Measurements from ENCODE around the gene SAFB.
"Not testable (repeated sequence)": the region's sequence is repeated elsewhere in the genome, so short reads cannot be mapped to it uniquely, and the experiment has no call there.

SAFB gene

DNA sequence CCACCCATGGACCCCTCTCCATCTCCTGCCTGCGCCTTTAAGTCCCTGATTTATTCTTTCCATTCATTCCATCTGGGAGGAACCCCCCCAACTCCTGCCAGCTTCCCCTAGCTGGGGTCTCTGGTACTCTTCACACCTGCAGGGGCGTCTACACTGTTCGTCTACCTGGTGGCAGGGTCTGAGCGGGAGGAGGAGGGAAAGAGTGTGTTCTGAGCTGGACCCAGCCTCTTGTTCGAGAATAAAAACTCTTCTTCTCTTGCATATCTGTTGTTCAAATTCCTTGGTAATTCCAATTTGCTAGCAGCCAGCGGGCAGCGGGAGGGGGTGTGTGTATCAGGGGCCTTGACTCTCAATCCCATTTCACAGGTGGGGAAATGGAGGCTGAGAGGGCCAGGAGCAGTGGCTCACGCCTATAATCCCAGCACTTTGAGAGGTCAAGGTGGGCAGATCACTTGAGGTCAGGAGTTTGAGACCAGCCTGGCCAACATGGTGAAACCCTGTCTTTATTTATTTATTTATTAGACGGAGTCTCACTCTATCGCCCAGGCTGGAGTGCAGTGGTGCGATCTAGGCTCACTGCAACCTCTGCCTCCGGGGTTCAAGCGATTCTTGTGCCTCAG lies 65.5 kb downstream of the SAFB start:
- not testable (repeated sequence) for DNase-seq

- DNase-seq = peak; percentile 98
Observed at GRCh38 chr19:5690125-5690954, 67.5 kb downstream of the SAFB start, which contains the start of gene RPL36. Gene RPL36 (plus strand): TSS chr19:5690295. CDS start chr19:5690508, 213 bp downstream.

DNA sequence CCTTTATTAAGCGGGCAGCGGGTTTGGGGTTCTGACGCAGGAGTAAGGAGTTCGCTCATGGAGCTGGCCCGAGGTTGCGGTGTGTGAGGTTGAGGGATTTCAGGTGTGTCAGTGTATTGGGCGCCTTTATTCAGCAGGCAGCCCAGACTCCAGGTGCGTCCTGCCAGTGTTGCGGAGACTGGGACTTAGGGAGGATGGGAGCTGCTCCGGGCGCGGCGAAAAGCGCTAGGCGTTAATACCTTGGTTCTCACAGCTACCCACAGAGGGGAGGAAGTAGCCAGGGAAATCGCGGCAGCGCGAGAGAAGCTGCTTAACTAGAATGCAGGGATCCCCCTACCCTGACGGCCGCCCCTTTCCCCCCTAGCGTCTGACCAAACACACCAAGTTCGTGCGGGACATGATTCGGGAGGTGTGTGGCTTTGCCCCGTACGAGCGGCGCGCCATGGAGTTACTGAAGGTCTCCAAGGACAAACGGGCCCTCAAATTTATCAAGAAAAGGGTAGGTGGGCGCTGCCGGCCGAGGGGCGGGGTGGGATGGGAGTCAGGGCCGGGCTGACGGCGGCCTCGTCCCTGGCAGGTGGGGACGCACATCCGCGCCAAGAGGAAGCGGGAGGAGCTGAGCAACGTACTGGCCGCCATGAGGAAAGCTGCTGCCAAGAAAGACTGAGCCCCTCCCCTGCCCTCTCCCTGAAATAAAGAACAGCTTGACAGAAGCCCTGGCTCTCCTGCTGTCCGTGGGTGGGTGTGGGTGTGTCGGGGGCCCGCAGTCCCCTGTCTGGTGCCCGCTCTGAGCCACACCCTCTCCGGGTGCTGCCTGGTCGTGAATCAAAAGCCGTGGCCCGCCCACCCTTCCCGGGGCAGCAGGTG lies 68.3 kb downstream of the SAFB start:
- no peak for DNase-seq

DNA sequence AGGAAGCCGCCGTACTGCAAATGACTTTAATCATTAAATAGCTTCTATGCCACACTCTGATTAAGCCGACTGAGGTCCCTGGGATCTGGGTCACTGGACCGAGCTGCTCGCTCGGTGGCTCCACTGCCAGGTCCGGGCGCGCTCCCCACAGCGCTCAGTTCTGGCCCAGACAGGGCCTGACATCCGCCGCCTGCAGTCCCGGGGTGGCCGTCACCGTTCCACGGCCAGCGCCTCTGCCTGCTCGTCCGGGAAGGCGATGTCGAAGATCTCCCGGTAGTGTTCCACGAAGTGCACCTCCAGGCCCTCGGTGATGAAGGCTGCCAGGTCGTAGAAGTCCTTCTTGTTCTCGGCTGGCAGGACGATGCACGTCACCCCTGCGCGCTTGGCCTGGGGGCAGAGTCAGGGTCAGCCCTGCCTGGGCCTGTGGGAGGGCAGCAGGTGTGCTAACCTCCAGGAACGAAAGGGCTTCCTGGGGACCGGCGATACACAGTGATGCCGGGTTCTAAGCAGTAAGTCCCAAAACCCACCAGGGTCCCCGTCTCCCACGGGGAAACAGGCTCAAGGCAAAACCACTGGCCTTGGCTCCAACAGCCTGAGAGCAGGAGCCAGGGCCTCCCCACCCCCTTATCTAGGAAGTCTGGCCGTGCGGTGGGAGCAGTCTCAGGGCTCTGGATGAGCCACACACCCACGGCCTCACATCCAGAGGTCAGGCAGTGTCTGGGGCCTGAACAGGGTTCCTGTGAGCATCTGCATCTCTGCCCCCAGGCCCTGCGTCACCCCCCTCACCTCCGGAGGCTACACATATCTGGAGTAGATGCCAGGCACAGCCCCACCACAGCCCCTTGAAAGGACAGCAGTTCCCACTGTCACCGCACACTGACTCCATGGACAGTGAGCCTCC lies 69.2 kb downstream of the SAFB start:
- no peak for DNase-seq

- DNase-seq = no peak
Observed at GRCh38 chr19:5692723-5693194, 69.9 kb downstream of the SAFB start.

- DNase-seq = no peak
Observed at GRCh38 chr19:5693195-5694166, 70.6 kb downstream of the SAFB start.

GRCh38 chr19:5694167-5694955 lies 71.5 kb downstream of the SAFB start:
- DNase-seq = no peak

- DNase-seq = no peak
Observed at GRCh38 chr19:5694956-5695648, 72.2 kb downstream of the SAFB start.

- DNase-seq = no peak
Observed at GRCh38 chr19:5695649-5696195, 72.8 kb downstream of the SAFB start.

GRCh38 chr19:5696196-5697021 lies 73.5 kb downstream of the SAFB start:
- DNase-seq = no peak

DNA sequence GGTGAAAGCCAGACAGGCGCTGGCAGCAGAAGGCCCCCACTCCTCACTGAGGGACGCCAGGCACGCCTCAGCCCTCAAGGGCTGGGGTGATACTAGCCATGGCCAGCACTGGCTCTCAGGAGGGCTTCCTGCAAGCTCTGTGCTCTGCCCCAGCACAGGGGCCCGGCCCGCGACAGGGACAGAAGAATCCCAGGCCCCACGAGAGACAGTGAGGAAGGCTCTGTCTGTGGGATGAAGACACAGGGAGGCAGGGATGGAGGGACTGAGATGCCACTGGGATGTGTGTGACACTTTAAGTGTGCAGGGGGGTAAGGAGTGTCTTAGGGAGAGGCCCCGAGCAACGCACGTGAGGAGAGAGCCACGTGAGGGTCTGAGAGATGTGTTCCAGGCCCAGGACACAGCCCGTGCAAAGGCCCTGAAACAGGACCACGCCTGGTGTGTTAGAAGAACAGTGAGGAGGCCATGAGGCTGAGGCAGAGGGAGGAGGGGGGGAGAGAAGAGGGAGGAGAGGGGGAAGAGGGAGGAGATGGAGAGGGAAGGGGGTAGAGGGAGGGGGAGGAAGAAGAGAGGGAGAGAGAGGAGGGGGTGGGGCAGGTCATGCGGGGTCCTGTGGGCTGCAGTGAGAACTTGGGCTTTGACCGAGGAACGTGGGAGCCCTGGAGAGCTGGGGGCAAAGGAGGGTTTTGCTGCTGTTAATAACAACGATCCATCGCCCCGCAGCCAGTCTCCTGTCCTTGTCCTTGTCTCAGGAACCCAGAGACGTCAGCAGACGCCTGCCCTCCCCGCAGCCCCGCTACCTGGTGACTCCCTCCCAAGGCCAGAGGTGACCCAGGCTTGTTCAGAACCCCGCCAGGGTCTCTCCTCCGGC lies 74.4 kb downstream of the SAFB start:
- no peak for DNase-seq

- DNase-seq = no peak
Observed at GRCh38 chr19:5697890-5698634, 75.2 kb downstream of the SAFB start.

- DNase-seq = no peak
Observed at GRCh38 chr19:5698635-5699422, 75.9 kb downstream of the SAFB start.

DNA sequence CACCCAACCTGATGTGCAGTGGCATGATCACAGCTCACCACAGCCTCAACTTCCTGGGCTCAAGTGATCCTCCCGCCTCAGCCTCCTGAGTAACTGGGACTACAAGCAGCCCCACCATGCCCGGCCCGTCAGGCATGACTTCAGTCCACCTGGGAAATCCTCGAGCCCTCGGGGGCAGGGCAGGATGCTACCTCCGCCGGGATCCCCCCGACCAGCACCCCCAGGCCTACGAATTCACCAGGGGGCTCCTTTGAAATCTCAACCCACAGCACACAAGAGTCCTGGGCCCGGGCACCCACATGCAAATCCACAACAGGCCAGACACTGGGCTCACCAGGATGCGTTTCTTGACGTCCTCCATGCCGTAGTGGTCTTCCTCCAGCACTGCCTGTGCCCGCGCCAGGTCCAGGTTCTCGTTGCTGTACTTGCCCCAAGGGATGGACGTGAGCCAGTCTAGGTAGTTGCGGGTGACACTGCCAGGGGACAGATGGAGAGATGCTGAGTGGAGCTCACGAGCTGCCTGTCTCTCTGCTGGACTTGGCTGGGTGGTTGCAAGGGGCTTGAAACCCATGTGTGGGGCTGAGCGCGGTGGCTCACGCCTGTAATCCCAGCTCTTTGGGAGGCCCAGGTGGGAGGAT lies 77.7 kb downstream of the SAFB start:
- no peak for DNase-seq

GRCh38 chr19:5702053-5702410 lies 79.1 kb downstream of the SAFB start:
- not testable (repeated sequence) for DNase-seq

All from activated gamma-delta T cell treated with Interleukin-2 at 50 U/mL for 16 hours (primary cell).